ENCODE data around the gene SORCS3. TPM values are rescaled to one million over a fixed set of nuclear protein-coding genes. Genes with fewer than 3 reads are reported as not detected.

SORCS3 gene
- total RNA-seq, 1 experiment from 2014 or later: not detected

DNA sequence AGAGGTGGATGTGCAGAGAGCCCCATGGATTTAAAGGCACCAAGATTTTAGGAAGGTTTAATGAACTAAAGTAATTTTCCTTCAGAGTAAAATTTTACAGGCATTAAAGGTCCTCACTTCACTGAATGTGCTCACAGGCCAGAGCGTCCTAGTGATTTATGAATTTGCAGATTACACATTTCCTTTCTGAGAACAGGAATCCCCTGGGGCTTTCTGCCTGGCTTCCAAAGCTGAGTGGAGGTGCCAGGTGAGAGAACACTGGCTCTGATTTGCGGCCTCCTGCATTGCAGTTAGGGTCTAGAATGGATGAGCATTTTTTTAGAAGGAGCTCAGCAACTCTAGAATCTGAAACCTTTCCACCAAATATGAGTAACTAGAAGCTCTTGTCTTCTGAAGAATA is 194.3 kb downstream of the SORCS3 start:
- no peak for DNase-seq (ENCODE audit: low spot score)

GRCh38 chr10:104842704-104843103 is 201.6 kb downstream of the SORCS3 start:
- DNase-seq (ENCODE audit: low spot score): no peak

- DNase-seq (ENCODE audit: low spot score): no peak
Measured at GRCh38 chr10:104844073-104844472, 203.0 kb downstream of the SORCS3 start.

GRCh38 chr10:104850023-104850422 is 208.9 kb downstream of the SORCS3 start:
- DNase-seq (ENCODE audit: low spot score): no peak

DNA sequence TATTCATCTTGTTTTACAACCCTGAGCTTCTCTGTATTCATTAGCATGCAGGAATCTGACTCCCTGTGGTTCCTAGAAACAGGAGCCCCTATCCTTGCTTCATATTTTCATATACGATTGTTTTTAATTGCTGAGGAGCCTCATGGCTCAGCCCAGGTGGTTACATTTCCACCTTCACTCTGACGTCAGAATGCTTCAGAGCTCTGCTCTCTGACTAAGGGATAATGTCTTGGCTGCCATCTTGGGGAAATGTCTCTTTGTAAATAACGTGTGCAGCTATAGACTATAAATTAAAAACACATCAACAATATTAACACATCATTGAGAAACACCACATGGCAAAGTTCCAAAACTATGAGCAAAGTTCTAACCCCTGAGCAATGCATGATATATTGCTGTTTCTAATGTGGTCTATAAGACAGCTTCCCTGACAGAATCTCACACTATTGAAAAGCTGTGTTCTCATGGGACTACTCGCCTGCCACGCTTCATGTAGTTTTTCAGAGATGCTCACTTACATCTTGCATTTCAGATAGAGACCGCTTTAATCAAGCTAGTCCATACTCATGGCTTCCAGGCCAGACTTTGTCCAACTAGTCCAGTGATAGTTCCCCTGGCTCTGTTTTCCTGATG is 227.0 kb downstream of the SORCS3 start:
- DNase-seq (ENCODE audit: low spot score): no peak

- no peak for DNase-seq (ENCODE audit: low spot score)
Measured at GRCh38 chr10:104872691-104873090, 231.6 kb downstream of the SORCS3 start.

DNA sequence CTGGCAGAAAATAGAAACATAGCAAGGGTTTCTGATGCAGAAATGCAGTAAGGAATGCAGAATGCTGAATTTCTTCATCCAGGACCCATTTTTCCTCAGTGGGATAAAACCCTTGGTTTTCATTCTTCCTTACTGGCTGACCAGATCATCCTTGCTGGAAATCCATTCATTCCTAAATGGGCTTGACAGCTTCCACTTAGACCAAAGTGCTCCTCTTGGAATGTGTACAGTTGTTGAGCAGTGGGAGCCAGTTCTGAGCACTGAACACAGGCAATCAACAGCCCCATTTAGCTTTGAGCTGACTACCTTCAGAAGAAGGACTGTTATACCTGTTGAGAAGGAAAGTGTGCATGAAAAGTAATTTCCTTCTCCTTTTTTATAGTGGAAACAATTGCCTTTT is 232.1 kb downstream of the SORCS3 start:
- no peak for DNase-seq (ENCODE audit: low spot score)

GRCh38 chr10:104875561-104875960 is 234.5 kb downstream of the SORCS3 start:
- no peak for DNase-seq (ENCODE audit: low spot score)

DNA sequence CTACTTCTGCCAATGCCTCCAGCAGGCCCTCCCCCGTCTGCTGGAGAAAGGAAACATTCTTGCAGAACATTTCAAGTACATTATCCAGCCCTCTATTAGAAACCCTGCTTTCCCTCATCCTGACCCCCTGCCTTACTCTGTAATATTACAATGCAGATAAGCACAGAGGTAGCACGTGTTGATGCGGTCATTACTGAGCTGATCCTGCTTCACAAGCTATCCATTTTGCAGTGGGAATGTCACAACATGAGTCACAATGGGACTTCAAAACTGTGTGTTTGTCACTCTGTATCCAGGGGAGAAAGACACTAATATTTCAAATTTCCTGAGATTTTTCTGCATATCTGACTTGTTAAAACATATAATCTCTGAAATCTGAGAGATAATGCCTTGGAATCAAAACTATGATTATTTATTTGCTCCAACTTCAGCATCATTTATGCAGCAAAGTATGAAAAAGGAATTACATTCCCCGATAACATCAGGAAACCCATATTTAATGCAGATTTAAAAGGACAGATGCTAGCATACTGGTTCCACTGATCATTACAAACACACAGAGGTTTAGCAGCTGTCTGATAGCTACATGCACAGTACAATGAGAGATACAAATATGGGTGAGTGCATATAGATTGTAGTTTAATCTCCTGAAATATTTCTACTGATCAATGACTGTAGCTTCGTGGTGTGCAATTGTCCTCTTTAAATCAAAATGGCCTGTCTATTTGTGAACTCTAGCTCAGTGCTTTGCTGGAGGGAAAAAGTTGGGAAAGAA is 239.7 kb downstream of the SORCS3 start:
- no peak for DNase-seq (ENCODE audit: low spot score)

GRCh38 chr10:104881740-104882139 is 240.7 kb downstream of the SORCS3 start:
- no peak for DNase-seq (ENCODE audit: low spot score)

DNA sequence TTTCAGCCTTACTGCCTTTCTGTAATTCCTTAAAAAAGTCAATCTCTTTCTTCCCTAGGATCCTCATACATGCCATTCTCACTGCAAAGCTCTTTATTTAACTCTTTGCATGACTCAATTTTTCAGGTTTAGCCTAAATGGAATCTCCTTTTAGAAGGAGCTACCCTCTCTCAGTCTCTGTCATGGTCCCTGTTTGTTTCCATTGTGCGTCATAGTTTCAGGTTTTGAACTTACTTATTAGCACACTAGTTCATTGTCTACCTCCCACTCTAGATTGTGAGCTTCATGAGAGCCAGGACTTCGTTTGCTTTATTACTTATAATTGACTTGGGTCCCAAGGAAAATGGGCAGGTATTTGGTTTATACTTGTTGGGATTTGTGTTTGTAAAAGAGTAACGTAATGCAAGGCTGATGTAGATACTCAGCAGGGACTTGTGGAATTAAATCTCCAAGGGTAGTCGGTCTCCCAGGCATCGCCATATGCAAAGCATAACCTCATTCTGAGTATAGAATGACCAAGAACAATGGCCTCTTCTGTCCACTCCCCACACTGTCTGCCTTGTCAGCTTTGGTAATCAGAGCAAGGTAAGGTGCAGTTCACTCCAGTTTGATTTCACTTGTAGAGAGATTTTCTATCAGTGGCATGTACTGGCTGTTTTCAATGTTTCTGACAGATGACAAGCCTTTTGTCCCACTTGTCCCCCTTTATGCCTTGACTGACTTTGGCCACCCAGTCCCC is 252.0 kb downstream of the SORCS3 start:
- DNase-seq (ENCODE audit: low spot score): no peak

DNA sequence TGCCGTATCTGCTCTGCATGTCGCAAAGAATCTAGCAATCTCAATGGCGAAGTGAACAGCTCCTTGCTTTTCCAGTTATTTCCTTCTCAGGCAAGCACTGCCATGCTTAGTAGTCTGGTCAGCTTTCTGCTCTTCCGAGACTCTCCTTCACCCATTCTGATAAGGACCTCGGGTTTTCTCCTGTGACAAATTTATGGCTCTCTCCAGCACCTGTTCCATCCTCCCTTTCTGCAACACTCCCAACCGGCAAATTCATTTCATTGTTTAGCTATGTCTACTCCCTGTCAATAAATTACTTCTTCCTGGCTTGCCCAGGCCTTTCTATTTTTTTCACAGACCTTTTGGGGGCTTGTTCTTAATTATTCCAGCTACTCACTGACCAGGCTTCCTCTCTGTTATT is 252.6 kb downstream of the SORCS3 start:
- no peak for DNase-seq (ENCODE audit: low spot score)

DNA sequence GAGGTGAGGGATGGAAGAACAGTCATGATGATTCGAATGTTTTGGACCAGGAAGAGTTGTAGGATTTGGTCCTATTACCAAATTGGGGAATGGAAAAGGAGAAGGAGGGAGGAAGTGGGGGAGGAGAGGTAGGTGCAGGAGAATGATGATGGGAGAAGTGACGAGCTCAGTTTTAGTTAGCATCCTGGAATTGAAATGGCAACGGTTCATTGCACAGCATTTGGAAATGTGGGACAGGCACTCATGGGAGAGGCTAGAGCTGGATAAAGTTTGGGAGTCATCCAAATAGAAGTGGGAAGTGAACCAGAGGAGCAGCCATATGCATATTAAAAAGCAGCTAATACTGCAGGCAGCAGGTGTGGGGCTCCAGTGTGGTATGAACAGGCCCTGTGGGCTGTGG is 253.6 kb downstream of the SORCS3 start:
- no peak for DNase-seq (ENCODE audit: low spot score)

GRCh38 chr10:104895541-104895940 is 254.5 kb downstream of the SORCS3 start:
- DNase-seq (ENCODE audit: low spot score): no peak

- no peak for DNase-seq (ENCODE audit: low spot score)
Measured at GRCh38 chr10:104895981-104896380, 254.9 kb downstream of the SORCS3 start.

DNA sequence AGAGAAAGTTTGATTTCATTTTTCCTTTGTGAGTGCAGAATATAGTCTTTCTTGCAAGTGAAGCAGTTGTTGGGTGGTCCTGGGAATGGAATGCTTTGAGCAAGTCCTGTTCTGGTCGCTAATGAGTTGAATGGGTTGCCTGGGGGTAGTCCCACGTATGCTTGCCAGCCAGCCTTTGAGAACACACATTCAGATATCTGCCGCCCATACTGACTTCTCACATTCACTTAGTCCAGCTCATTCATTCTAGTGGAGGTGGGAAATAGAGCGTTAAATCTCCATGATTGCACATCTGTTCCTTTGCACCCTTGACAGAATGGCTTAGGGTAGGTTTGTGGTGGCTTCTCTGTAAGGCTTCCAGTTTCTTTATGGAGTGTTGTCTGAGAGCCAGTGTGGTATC is 256.6 kb downstream of the SORCS3 start:
- DNase-seq (ENCODE audit: low spot score): no peak

DNA sequence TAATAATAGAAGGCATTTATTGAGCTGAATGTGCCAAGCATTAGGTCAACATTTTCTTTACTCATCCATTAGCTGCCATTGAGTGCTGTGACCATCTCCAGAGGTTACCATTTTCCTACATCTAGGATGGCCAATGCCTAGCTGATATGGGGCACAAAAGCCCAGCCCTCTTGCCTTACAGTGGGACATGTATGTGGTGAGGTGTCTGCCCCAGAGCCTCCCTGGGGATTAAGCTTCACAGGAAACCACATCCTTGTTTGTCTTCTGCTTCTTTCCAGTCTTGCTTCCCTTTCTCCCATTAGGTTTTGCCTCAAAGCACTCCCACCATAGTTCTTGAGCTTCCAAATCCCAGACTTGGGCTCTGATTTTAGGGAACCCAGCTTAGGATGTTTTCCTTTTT is 258.7 kb downstream of the SORCS3 start:
- no peak for DNase-seq (ENCODE audit: low spot score)

- DNase-seq (ENCODE audit: low spot score): no peak
Measured at GRCh38 chr10:104903433-104903832, 262.3 kb downstream of the SORCS3 start.

DNA sequence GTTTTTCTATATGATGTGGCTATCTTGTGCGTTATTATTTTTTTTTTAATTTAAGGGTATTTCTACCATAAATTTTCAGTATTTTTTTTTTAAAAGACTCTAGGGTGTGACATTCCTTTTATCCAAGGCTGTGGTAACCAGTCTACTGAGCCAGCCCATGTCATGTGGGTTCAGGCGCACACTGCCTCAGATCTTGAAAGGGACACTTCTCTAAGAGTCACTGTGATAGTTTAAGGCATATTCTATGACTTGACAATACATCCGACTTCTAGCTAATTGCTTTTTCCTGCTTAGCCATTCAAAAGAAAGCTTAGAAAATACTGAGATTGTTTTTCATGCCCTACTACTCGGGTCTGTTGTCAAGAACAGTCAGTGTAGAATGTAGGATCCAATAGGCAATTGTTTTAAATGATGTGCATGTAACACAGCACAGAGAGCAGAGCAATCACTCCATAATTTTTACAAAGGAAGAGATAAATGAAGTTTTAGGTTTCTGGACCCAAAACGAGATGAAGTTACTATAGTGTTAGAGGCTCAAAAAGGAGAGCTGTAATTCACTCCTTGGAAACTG is 263.7 kb downstream of the SORCS3 start:
- no peak for DNase-seq (ENCODE audit: low spot score)

GRCh38 chr10:104906112-104906511 is 265.0 kb downstream of the SORCS3 start:
- no peak for DNase-seq (ENCODE audit: low spot score)

GRCh38 chr10:104907521-104907920 is 266.4 kb downstream of the SORCS3 start:
- no peak for DNase-seq (ENCODE audit: low spot score)

- DNase-seq (ENCODE audit: low spot score): no peak
Measured at GRCh38 chr10:104908581-104908980, 267.5 kb downstream of the SORCS3 start.

- no peak for DNase-seq (ENCODE audit: low spot score)
Measured at GRCh38 chr10:104910712-104911111, 269.6 kb downstream of the SORCS3 start.
